T follicular helper cell (primary cell): ENCODE measurements around the gene CAST.
A peak's percentile ranks its signal among the peaks of the same experiment; 100 is the strongest.
"Not testable (repeated sequence)": the region's sequence is repeated elsewhere in the genome, so short reads cannot be mapped to it uniquely, and the experiment has no call there.

Experiments
- DNase-seq: peaks from one replicate; pipeline ENCODE4 v3.0.0-alpha.2; 2020; ENCODE audit warnings: low read depth

Gene CAST

GRCh38 chr5:96712100-96712746 is 50.0 kb downstream of the CAST start:
- DNase-seq: no peak

GRCh38 chr5:96714450-96714849 is 52.3 kb downstream of the CAST start:
- no peak for DNase-seq

GRCh38 chr5:96714951-96715451 is 52.8 kb downstream of the CAST start:
- DNase-seq: peak; percentile 35

- no peak for DNase-seq
Measured at GRCh38 chr5:96716007-96716406, 53.8 kb downstream of the CAST start.

GRCh38 chr5:96716716-96717115 is 54.5 kb downstream of the CAST start:
- DNase-seq: no peak

GRCh38 chr5:96717874-96718273 is 55.7 kb downstream of the CAST start:
- DNase-seq: no peak

GRCh38 chr5:96718635-96719077 is 56.5 kb downstream of the CAST start:
- DNase-seq: no peak

GRCh38 chr5:96720408-96720807 is 58.2 kb downstream of the CAST start:
- DNase-seq: no peak

GRCh38 chr5:96721351-96721977 is 59.3 kb downstream of the CAST start:
- DNase-seq: no peak

GRCh38 chr5:96725257-96725656 is 63.1 kb downstream of the CAST start:
- DNase-seq: no peak

GRCh38 chr5:96726802-96727201 is 64.6 kb downstream of the CAST start:
- no peak for DNase-seq

- DNase-seq: no peak
Measured at GRCh38 chr5:96729156-96729555, 67.0 kb downstream of the CAST start.

- no peak for DNase-seq
Measured at GRCh38 chr5:96730586-96730985, 68.4 kb downstream of the CAST start.

- no peak for DNase-seq
Measured at GRCh38 chr5:96733771-96734500, 71.8 kb downstream of the CAST start.

GRCh38 chr5:96734871-96735325 is 72.7 kb downstream of the CAST start:
- no peak for DNase-seq

GRCh38 chr5:96736937-96737336 is 74.8 kb downstream of the CAST start:
- no peak for DNase-seq

GRCh38 chr5:96741106-96741505 is 78.9 kb downstream of the CAST start:
- no peak for DNase-seq

- no peak for DNase-seq
Measured at GRCh38 chr5:96741891-96742309, 79.7 kb downstream of the CAST start.

GRCh38 chr5:96742538-96742937 is 80.4 kb downstream of the CAST start:
- DNase-seq: no peak

- no peak for DNase-seq
Measured at GRCh38 chr5:96743065-96743768, 81.0 kb downstream of the CAST start.

GRCh38 chr5:96743805-96744204 is 81.6 kb downstream of the CAST start:
- DNase-seq: no peak

- not testable (repeated sequence) for DNase-seq
Measured at GRCh38 chr5:96744218-96744617, 82.0 kb downstream of the CAST start.
